Measurements from ENCODE around the gene TMEM245. TPM values are rescaled to one million over a fixed set of nuclear protein-coding genes. Genes with fewer than 3 reads are reported as not detected.

The TMEM245 gene
- total and polyA plus RNA-seq, 2 donors (not counting 3 experiments of a cell fraction or from before 2014, with no cell fraction given): 44.2 to 48.0 TPM

DNA sequence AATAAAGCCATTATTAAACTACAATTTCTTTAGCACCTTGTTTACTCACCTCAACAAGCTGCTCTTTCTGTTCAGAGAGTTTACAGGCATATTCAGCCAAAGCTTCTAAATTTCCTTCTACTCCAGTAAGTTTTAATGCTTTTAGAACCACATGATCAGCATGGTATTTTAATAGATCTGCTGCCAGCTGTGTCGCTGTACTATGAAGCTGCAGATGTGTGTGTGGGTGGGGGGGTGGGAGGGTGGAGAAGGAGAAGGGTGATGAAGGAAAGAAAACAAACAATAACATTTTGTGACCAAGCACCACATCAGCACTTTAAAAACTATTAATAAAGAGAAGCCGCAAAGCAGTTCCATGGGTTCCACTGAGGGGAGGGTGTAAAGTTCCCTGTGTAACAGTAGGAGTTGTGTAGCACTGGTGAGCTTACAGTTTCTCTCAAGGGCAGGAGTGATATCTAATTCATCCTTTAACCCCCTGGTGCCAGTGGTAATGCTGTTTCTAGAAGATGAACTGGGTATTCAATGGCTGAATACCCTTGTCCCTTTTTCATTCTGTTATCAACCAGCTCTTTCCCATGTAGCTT is 147.0 kb downstream of the TMEM245 start:
- Histone ChIP-seq H3K4me1 (ENCODE audit: control insufficient read depth, extremely low read depth, insufficient read depth, low read length) (no peaks in the 10 kb centered on the region), H3K27me3 (ENCODE audit: control insufficient read depth in 2 of 2, insufficient read depth in 2 of 2, low read length in 2 of 2) (no peaks in the 10 kb centered on the region), H3K9me3 (replicated peaks; ENCODE audit: control insufficient read depth, insufficient read depth, low read length) (no peaks in the 10 kb centered on the region), H3K4me3 (replicated peaks in 1 of 3; ENCODE audit: insufficient read depth in 1 of 3, low read depth in 1 of 3, low read length in 3 of 3) (no peak overlapping the region), H4K20me1 (replicated peaks; ENCODE audit: control insufficient read depth, extremely low read depth, insufficient read depth, low read length) (no peaks in the 10 kb centered on the region), H3K27ac (ENCODE audit: insufficient read depth, low read depth, low read length) (no peak overlapping the region), H3K9ac (replicated peaks; ENCODE audit: extremely low read depth, insufficient read depth, low read length) (no peak overlapping the region), H2AFZ (ENCODE audit: low read depth, low read length) (no peak overlapping the region), H3K79me2 (ENCODE audit: control insufficient read depth, insufficient read depth, low read length) (no peaks in the 10 kb centered on the region), H3K9me1 (replicated peaks; ENCODE audit: control insufficient read depth, extremely low read depth, insufficient read depth, low read length) (no peaks in the 10 kb centered on the region), H3K36me3 (ENCODE audit: control insufficient read depth in 2 of 2, extremely low read depth in 1 of 2, insufficient read depth in 2 of 2, low read length in 2 of 2) (peaks cover 0 to 6% of the 10 kb centered on the region in 2 experiments), H3K4me2 (ENCODE audit: insufficient read depth, low read length) (no peak overlapping the region)
- dilution Hi-C loops (cut with MboI; ENCODE audit: extremely low pct_ligation_motif_present, low sequenced_read_pairs) (no loop called here), intact Hi-C loops (cut with micrococcal nuclease) (no loop called here)
- BruUV-seq (replicated peaks): no TSS peak
- CTCF ChIA-PET: no interaction called here
- TF ChIP-seq MYC (IDR thresholded peaks at IDR 0.05; ENCODE audit: low read depth, low read length) (no peak), POLR2A (IDR thresholded peaks at IDR 0.05; ENCODE audit: low read depth, low read length) (no peak), EZH2 (IDR thresholded peaks at IDR 0.05; ENCODE audit: borderline replicate concordance, low read depth, low read length, severe bottlenecking) (no peak), GATA2 (IDR thresholded peaks at IDR 0.05; ENCODE audit: insufficient read depth, insufficient read length, low read depth, low read length) (no peak), JUN (IDR thresholded peaks at IDR 0.05; ENCODE audit: borderline replicate concordance, insufficient read depth, insufficient read length, low read depth) (no peak), FOS (IDR thresholded peaks at IDR 0.05; ENCODE audit: borderline replicate concordance, insufficient read depth, low read length) (no peak), POLR2AphosphoS5 (IDR thresholded peaks at IDR 0.05; ENCODE audit: insufficient read depth, low read depth, low read length) (no peak)
- TF ChIP-seq, protein P1, sequence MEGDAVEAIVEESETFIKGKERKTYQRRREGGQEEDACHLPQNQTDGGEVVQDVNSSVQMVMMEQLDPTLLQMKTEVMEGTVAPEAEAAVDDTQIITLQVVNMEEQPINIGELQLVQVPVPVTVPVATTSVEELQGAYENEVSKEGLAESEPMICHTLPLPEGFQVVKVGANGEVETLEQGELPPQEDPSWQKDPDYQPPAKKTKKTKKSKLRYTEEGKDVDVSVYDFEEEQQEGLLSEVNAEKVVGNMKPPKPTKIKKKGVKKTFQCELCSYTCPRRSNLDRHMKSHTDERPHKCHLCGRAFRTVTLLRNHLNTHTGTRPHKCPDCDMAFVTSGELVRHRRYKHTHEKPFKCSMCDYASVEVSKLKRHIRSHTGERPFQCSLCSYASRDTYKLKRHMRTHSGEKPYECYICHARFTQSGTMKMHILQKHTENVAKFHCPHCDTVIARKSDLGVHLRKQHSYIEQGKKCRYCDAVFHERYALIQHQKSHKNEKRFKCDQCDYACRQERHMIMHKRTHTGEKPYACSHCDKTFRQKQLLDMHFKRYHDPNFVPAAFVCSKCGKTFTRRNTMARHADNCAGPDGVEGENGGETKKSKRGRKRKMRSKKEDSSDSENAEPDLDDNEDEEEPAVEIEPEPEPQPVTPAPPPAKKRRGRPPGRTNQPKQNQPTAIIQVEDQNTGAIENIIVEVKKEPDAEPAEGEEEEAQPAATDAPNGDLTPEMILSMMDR (IDR thresholded peaks at IDR 0.05; ENCODE audit: extremely low read depth in 1 of 2, insufficient read depth in 1 of 2, low read depth in 1 of 2, low read length in 2 of 2): no peak
- TF ChIP-seq, protein P2, sequence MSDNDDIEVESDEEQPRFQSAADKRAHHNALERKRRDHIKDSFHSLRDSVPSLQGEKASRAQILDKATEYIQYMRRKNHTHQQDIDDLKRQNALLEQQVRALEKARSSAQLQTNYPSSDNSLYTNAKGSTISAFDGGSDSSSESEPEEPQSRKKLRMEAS (IDR thresholded peaks at IDR 0.05; ENCODE audit: insufficient read depth, insufficient read length): no peak
- POLR2A ChIA-PET: no interaction called here
- no peak for FAIRE-seq
- DNase-seq (ENCODE audit: low read depth, low spot score): no peak
